WTC11 (cell line): ENCODE results near the gene ACSF3. TPM values are rescaled to one million over a fixed set of nuclear protein-coding genes. Genes with fewer than 3 reads are reported as not detected.

ENCODE experiments used
- ATAC-seq: fragments of 200-7000 bp; cut with Tn5 transposase; 2 replicates; pipeline ENCODE4 v1.10.0; 2021; ENCODE audit warnings: mild to moderate bottlenecking, moderate library complexity
- CTCF ChIA-PET: fragments of 300-600 bp; sonication (Branson Sonifier 250); formaldehyde crosslinking; loops from one replicate; lab custom pipeline; 2021; ENCODE audit warnings: antibody characterized with exemption; lab: Charles Lee
- POLR2A ChIA-PET: fragments of 350-600 bp; sonication (Branson Sonifier 250); formaldehyde crosslinking; loops from one replicate; lab custom pipeline; 2021; ENCODE audit warnings: antibody characterized with exemption; lab: Charles Lee
- DNase-seq: peaks from one replicate; pipeline ENCODE4 v3.0.0; 2021; ENCODE audit warnings: low spot score
- H3K27ac Mint-ChIP-seq: 2 replicates; pipeline ENCODE4 v1.8.0; 2021; ENCODE audit warnings: mixed read lengths
- H3K27me3 Mint-ChIP-seq: 2 replicates; pipeline ENCODE4 v1.8.0; 2021; ENCODE audit warnings: low read depth, mild to moderate bottlenecking, moderate library complexity, mixed read lengths
- H3K36me3 Mint-ChIP-seq: 2 replicates; pipeline ENCODE4 v1.8.0; 2021; ENCODE audit warnings: mixed read lengths
- H3K4me1 Mint-ChIP-seq: 2 replicates; pipeline ENCODE4 v1.8.0; 2022; ENCODE audit warnings: mixed read lengths
- H3K4me3 Mint-ChIP-seq: 2 replicates; pipeline ENCODE4 v1.8.0; 2021; ENCODE audit warnings: mild to moderate bottlenecking, moderate library complexity, mixed read lengths
- H3K9me3 Mint-ChIP-seq: 2 replicates; pipeline ENCODE4 v1.8.0; 2021; ENCODE audit warnings: mixed read lengths
- ATF1 ChIP-seq: sonication (generic); formaldehyde crosslinking; IDR thresholded peaks from 2 replicates; pipeline ENCODE4 v1.8.1; 2023; ENCODE audit warnings: mild to moderate bottlenecking, moderate library complexity, missing genetic modification reagents
- CREB1 ChIP-seq: sonication (generic); formaldehyde crosslinking; IDR thresholded peaks from 2 replicates; pipeline ENCODE4 v1.8.0; 2023; ENCODE audit warnings: mild to moderate bottlenecking, missing genetic modification reagents
- ELF4 ChIP-seq: sonication (generic); formaldehyde crosslinking; IDR thresholded peaks from 2 replicates; pipeline ENCODE4 v1.8.1; 2022; ENCODE audit warnings: low read depth, mild to moderate bottlenecking, moderate library complexity, missing genetic modification reagents
- ESRRA ChIP-seq: sonication (generic); formaldehyde crosslinking; IDR thresholded peaks from 2 replicates; pipeline ENCODE4 v1.8.1; 2022; ENCODE audit warnings: mild to moderate bottlenecking, missing genetic modification reagents, borderline replicate concordance
- GRHL2 ChIP-seq: fragments of 250-450 bp; sonication (Bioruptor Pico); IDR thresholded peaks from 2 replicates; pipeline ENCODE4 v1.8.0; 2022; ENCODE audit warnings: mild to moderate bottlenecking, moderate library complexity; ENCODE audit not compliant: insufficient replicate concordance, severe bottlenecking
- JUN ChIP-seq: sonication (generic); formaldehyde crosslinking; IDR thresholded peaks from 2 replicates; pipeline ENCODE4 v1.8.0; 2023; ENCODE audit warnings: mild to moderate bottlenecking, missing genetic modification reagents
- NR1H2 ChIP-seq: sonication (generic); formaldehyde crosslinking; IDR thresholded peaks from 2 replicates; pipeline ENCODE4 v1.9.0; 2021; ENCODE audit warnings: mild to moderate bottlenecking, moderate library complexity, missing genetic modification reagents
- NR3C1 ChIP-seq: sonication (generic); formaldehyde crosslinking; conservative IDR thresholded peaks from 2 replicates; pipeline ENCODE4 v1.8.1; 2023; ENCODE audit warnings: low read depth, mild to moderate bottlenecking, missing genetic modification reagents
- RORB ChIP-seq: fragments of 250-450 bp; sonication (Bioruptor Pico); IDR thresholded peaks from 2 replicates; pipeline ENCODE4 v1.9.0; 2021; ENCODE audit warnings: mild to moderate bottlenecking
- SOX15 ChIP-seq: fragments of 250-450 bp; sonication (Bioruptor Pico); IDR thresholded peaks from 2 replicates; pipeline ENCODE4 v1.9.0; 2021; ENCODE audit warnings: mild to moderate bottlenecking
- TEAD1 ChIP-seq: sonication (generic); formaldehyde crosslinking; IDR thresholded peaks from 2 replicates; pipeline ENCODE4 v1.8.0; 2022; ENCODE audit warnings: mild to moderate bottlenecking, missing genetic modification reagents
- TEAD4 ChIP-seq: sonication (generic); formaldehyde crosslinking; IDR thresholded peaks from 2 replicates; pipeline ENCODE4 v1.8.0; 2022; ENCODE audit warnings: mild to moderate bottlenecking, missing genetic modification reagents
- ZNF232 ChIP-seq: sonication (generic); formaldehyde crosslinking; IDR thresholded peaks from 2 replicates; pipeline ENCODE4 v1.8.0; 2022; ENCODE audit warnings: mild to moderate bottlenecking, missing genetic modification reagents
- ZNF396 ChIP-seq: fragments of 250-450 bp; sonication (Bioruptor Pico); IDR thresholded peaks from 2 replicates; pipeline ENCODE4 v1.8.0; 2021; ENCODE audit warnings: mild to moderate bottlenecking, moderate library complexity, borderline replicate concordance
- ZNF423 ChIP-seq: fragments of 250-450 bp; sonication (Bioruptor Pico); IDR thresholded peaks from 2 replicates; pipeline ENCODE4 v2.1.2; 2022; ENCODE audit warnings: mild to moderate bottlenecking, moderate library complexity
- total RNA-seq: library from RNA; stranded (reverse); gene quantifications from 3 replicates; pipeline ENCODE4 v1.2.3, GENCODE V29; 2021
- TF ChIP-seq, protein P1 (sequence below): sonication (generic); formaldehyde crosslinking; IDR thresholded peaks from 2 replicates; pipeline ENCODE4 v1.8.0; 2023; ENCODE audit warnings: missing genetic modification reagents
- TF ChIP-seq, protein P2 (sequence below): sonication (generic); formaldehyde crosslinking; IDR thresholded peaks from 2 replicates; pipeline ENCODE4 v1.8.1; 2023; ENCODE audit warnings: mild to moderate bottlenecking, moderate library complexity, missing genetic modification reagents
- TF ChIP-seq, protein P3 (sequence below): fragments of 250-450 bp; sonication (Bioruptor Pico); IDR thresholded peaks from 2 replicates; pipeline ENCODE4 v1.9.0; 2021; ENCODE audit warnings: mild to moderate bottlenecking
- TF ChIP-seq, protein P4 (sequence below): fragments of 250-450 bp; sonication (Bioruptor Pico); IDR thresholded peaks from 2 replicates; pipeline ENCODE4 v1.9.0; 2021; ENCODE audit warnings: moderate library complexity, mild to moderate bottlenecking, inconsistent platforms, borderline replicate concordance
- TF ChIP-seq, protein P5 (sequence below): sonication (generic); formaldehyde crosslinking; IDR thresholded peaks from 2 replicates; pipeline ENCODE4 v1.8.1; 2022; ENCODE audit warnings: mild to moderate bottlenecking, moderate library complexity, missing genetic modification reagents
- TF ChIP-seq, protein P6 (sequence below): fragments of 250-450 bp; sonication (Bioruptor Pico); IDR thresholded peaks from 2 replicates; pipeline ENCODE4 v1.8.0; 2021; ENCODE audit warnings: mild to moderate bottlenecking
- TF ChIP-seq, protein P7 (sequence below): sonication (generic); formaldehyde crosslinking; IDR thresholded peaks from 2 replicates; pipeline ENCODE4 v1.8.0; 2022; ENCODE audit warnings: mild to moderate bottlenecking, missing genetic modification reagents
- TF ChIP-seq, protein P8 (sequence below): sonication (generic); formaldehyde crosslinking; IDR thresholded peaks from 2 replicates; pipeline ENCODE4 v1.8.1; 2023; ENCODE audit warnings: mild to moderate bottlenecking, missing genetic modification reagents, borderline replicate concordance
- TF ChIP-seq, protein P9 (sequence below): sonication (generic); formaldehyde crosslinking; conservative IDR thresholded peaks from 2 replicates; pipeline ENCODE4 v1.8.1; 2022; ENCODE audit warnings: mild to moderate bottlenecking, missing genetic modification reagents
- TF ChIP-seq, protein P10 (sequence below): sonication (generic); formaldehyde crosslinking; IDR thresholded peaks from 2 replicates; pipeline ENCODE4 v1.8.1; 2023; ENCODE audit warnings: mild to moderate bottlenecking, missing genetic modification reagents

ACSF3 gene
- total RNA-seq, 1 experiment from 2014 or later: 22.9 TPM

DNA sequence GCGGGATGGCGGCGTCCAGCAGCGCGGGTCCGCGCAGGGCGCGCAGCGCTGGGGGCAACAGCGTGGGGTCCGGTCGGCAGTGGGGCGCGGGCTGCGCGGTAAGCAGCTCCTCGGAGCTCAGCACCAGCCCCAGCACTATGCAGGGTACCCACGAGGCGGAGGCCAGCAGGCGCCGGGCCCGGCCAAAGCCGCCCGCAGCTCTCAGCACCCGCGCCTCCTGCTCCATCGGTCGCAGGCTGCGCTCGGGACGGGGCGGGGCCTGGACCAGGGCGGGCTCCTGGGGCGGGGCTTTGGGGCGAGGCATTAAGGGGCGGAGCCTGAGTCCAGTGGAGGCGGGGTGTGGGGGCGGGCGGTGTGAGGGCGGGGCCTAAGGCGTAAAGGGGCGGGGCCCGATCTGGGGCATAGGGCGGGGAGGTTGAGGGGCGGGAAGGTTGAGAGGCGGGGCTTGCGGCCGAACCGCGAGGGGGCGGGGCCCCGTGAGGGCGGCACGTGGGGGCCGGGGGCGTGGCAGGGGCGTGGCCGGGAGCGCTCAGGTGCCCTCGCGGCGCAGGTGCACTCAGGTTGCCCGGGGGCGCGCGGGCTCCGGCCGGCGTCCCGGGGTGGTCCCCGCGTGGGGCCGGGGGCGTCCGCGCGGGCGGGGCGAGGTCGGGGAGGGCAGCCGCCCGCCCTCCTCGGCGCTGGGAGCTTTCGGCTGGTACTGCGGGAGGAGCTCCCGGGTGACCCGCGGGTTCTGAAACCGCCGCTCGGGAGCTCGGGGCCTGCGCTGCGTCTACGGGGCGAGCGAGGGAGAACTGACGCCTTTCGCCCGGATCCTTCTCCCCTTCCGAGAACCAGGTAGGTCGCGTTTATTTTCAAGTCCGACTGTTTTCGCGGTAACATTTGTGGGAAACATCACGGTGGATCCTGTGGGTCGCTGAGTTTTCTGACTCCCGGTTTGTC is 108.1 kb downstream of the ACSF3 start:
- H3K4me1 Mint-ChIP-seq: no peaks in the 10 kb centered on the region
- DNase-seq: peak; percentile 93
- H3K4me3 Mint-ChIP-seq: peak overlapping the region; percentile 76
- ChIA-PET CTCF (interaction anchor here (0.6 to 3.1 kb wide), 6 partner anchors 9 to 389 kb away, joined by 3 to 17 read pairs (median 4); partner anchors contain the start of gene CDH15), POLR2A (interaction anchor here (0.6 to 1.5 kb wide), 2 partner anchors 9 to 158 kb away, joined by 3 read pairs; no protein-coding TSS in a partner anchor)
- no peaks in the 10 kb centered on the region for H3K36me3 Mint-ChIP-seq
- ATAC-seq: peak; percentile 92
- H3K27me3 Mint-ChIP-seq: peaks cover 48% of the 10 kb centered on the region
- no peak overlapping the region for H3K27ac Mint-ChIP-seq
- no peaks in the 10 kb centered on the region for H3K9me3 Mint-ChIP-seq
- TF ChIP-seq, protein P1, sequence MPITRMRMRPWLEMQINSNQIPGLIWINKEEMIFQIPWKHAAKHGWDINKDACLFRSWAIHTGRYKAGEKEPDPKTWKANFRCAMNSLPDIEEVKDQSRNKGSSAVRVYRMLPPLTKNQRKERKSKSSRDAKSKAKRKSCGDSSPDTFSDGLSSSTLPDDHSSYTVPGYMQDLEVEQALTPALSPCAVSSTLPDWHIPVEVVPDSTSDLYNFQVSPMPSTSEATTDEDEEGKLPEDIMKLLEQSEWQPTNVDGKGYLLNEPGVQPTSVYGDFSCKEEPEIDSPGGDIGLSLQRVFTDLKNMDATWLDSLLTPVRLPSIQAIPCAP (CRISPR knock-in tag): no peak
- TF ChIP-seq, protein P2, sequence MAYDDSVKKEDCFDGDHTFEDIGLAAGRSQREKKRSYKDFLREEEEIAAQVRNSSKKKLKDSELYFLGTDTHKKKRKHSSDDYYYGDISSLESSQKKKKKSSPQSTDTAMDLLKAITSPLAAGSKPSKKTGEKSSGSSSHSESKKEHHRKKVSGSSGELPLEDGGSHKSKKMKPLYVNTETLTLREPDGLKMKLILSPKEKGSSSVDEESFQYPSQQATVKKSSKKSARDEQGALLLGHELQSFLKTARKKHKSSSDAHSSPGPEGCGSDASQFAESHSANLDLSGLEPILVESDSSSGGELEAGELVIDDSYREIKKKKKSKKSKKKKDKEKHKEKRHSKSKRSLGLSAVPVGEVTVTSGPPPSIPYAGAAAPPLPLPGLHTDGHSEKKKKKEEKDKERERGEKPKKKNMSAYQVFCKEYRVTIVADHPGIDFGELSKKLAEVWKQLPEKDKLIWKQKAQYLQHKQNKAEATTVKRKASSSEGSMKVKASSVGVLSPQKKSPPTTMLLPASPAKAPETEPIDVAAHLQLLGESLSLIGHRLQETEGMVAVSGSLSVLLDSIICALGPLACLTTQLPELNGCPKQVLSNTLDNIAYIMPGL (CRISPR knock-in tag): no peak
- 0 out of 2 replicates have a peak, but pooled peaks have one; percentile 25 for TF ChIP-seq ESRRA
- TF ChIP-seq, protein P3, sequence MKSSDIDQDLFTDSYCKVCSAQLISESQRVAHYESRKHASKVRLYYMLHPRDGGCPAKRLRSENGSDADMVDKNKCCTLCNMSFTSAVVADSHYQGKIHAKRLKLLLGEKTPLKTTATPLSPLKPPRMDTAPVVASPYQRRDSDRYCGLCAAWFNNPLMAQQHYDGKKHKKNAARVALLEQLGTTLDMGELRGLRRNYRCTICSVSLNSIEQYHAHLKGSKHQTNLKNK (CRISPR knock-in tag): no peak
- TF ChIP-seq SOX15: no peak
- TF ChIP-seq, protein P4, sequence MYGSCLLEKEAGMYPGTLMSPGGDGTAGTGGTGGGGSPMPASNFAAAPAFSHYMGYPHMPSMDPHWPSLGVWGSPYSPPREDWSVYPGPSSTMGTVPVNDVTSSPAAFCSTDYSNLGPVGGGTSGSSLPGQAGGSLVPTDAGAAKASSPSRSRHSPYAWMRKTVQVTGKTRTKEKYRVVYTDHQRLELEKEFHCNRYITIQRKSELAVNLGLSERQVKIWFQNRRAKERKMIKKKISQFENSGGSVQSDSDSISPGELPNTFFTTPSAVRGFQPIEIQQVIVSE (CRISPR knock-in tag): no peak
- TF ChIP-seq, protein P5, sequence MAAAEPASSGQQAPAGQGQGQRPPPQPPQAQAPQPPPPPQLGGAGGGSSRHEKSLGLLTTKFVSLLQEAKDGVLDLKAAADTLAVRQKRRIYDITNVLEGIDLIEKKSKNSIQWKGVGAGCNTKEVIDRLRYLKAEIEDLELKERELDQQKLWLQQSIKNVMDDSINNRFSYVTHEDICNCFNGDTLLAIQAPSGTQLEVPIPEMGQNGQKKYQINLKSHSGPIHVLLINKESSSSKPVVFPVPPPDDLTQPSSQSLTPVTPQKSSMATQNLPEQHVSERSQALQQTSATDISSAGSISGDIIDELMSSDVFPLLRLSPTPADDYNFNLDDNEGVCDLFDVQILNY: no peak
- TF ChIP-seq NR3C1 (CRISPR knock-in tag): no peak
- no peak for TF ChIP-seq RORB (CRISPR knock-in tag)
- TF ChIP-seq, protein P6, sequence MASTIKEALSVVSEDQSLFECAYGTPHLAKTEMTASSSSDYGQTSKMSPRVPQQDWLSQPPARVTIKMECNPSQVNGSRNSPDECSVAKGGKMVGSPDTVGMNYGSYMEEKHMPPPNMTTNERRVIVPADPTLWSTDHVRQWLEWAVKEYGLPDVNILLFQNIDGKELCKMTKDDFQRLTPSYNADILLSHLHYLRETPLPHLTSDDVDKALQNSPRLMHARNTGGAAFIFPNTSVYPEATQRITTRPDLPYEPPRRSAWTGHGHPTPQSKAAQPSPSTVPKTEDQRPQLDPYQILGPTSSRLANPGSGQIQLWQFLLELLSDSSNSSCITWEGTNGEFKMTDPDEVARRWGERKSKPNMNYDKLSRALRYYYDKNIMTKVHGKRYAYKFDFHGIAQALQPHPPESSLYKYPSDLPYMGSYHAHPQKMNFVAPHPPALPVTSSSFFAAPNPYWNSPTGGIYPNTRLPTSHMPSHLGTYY (CRISPR knock-in tag): no peak
- no peak for TF ChIP-seq ELF4 (CRISPR knock-in tag)
- no peak for TF ChIP-seq ZNF396 (CRISPR knock-in tag)
- TF ChIP-seq, protein P7, sequence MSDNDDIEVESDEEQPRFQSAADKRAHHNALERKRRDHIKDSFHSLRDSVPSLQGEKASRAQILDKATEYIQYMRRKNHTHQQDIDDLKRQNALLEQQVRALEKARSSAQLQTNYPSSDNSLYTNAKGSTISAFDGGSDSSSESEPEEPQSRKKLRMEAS (CRISPR knock-in tag): no peak
- peak; percentile 24; the same call in 1 of the 2 replicates for TF ChIP-seq ZNF423
- no peak for TF ChIP-seq GRHL2 (CRISPR knock-in tag)
- no peak for TF ChIP-seq TEAD4 (CRISPR knock-in tag)
- TF ChIP-seq, protein P8, sequence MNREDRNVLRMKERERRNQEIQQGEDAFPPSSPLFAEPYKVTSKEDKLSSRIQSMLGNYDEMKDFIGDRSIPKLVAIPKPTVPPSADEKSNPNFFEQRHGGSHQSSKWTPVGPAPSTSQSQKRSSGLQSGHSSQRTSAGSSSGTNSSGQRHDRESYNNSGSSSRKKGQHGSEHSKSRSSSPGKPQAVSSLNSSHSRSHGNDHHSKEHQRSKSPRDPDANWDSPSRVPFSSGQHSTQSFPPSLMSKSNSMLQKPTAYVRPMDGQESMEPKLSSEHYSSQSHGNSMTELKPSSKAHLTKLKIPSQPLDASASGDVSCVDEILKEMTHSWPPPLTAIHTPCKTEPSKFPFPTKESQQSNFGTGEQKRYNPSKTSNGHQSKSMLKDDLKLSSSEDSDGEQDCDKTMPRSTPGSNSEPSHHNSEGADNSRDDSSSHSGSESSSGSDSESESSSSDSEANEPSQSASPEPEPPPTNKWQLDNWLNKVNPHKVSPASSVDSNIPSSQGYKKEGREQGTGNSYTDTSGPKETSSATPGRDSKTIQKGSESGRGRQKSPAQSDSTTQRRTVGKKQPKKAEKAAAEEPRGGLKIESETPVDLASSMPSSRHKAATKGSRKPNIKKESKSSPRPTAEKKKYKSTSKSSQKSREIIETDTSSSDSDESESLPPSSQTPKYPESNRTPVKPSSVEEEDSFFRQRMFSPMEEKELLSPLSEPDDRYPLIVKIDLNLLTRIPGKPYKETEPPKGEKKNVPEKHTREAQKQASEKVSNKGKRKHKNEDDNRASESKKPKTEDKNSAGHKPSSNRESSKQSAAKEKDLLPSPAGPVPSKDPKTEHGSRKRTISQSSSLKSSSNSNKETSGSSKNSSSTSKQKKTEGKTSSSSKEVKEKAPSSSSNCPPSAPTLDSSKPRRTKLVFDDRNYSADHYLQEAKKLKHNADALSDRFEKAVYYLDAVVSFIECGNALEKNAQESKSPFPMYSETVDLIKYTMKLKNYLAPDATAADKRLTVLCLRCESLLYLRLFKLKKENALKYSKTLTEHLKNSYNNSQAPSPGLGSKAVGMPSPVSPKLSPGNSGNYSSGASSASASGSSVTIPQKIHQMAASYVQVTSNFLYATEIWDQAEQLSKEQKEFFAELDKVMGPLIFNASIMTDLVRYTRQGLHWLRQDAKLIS (CRISPR knock-in tag): no peak
- no peak for TF ChIP-seq CREB1 (CRISPR knock-in tag)
- no peak for TF ChIP-seq ZNF232 (CRISPR knock-in tag)
- TF ChIP-seq, protein P9, sequence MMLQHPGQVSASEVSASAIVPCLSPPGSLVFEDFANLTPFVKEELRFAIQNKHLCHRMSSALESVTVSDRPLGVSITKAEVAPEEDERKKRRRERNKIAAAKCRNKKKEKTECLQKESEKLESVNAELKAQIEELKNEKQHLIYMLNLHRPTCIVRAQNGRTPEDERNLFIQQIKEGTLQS (CRISPR knock-in tag): no peak
- no peak for TF ChIP-seq TEAD1 (CRISPR knock-in tag)
- no peak for TF ChIP-seq ATF1 (CRISPR knock-in tag)
- TF ChIP-seq JUN (CRISPR knock-in tag): no peak
- TF ChIP-seq, protein P10, sequence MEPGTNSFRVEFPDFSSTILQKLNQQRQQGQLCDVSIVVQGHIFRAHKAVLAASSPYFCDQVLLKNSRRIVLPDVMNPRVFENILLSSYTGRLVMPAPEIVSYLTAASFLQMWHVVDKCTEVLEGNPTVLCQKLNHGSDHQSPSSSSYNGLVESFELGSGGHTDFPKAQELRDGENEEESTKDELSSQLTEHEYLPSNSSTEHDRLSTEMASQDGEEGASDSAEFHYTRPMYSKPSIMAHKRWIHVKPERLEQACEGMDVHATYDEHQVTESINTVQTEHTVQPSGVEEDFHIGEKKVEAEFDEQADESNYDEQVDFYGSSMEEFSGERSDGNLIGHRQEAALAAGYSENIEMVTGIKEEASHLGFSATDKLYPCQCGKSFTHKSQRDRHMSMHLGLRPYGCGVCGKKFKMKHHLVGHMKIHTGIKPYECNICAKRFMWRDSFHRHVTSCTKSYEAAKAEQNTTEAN: no peak
- TF ChIP-seq NR1H2: no peak
